HG02970 (cell line): ENCODE results near the gene CMIP.

Source experiments
- ATAC-seq: cut with Tn5 transposase; IDR thresholded peaks from one replicate; pipeline ENCODE4 v1.9.1; 2021; ENCODE audit warnings: mild to moderate bottlenecking, moderate library complexity, moderate number of reproducible peaks; ENCODE audit not compliant: unreplicated experiment, low FRiP score

CMIP gene

DNA sequence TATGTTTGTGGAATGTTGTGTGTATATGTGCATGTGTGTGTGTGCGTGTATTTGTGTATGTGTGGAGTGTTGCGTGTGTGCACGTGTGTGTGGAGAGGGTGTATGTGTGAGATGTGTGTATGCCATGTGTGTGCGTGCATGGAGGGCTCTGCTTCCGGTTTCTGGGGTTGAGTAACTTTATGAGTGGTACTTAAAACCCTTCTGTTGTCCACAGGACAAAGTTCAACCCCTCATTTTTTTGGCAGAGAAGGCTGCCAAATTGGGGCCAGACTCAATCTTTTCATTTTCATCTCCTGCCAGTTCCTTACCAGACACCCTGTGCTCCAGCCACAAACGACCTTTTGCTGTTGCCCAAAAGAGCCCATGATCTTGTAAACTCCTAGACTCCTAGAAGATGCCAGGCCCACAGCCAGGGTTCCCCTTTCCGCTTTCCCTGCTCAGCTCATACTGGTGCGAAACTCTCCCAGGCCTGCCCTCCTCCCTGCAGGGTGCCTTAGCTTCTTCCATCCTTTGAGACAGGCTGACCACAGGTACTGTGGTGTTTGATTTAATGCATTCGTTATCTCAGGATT is 100.2 kb downstream of the CMIP start:
- ATAC-seq = no peak

DNA sequence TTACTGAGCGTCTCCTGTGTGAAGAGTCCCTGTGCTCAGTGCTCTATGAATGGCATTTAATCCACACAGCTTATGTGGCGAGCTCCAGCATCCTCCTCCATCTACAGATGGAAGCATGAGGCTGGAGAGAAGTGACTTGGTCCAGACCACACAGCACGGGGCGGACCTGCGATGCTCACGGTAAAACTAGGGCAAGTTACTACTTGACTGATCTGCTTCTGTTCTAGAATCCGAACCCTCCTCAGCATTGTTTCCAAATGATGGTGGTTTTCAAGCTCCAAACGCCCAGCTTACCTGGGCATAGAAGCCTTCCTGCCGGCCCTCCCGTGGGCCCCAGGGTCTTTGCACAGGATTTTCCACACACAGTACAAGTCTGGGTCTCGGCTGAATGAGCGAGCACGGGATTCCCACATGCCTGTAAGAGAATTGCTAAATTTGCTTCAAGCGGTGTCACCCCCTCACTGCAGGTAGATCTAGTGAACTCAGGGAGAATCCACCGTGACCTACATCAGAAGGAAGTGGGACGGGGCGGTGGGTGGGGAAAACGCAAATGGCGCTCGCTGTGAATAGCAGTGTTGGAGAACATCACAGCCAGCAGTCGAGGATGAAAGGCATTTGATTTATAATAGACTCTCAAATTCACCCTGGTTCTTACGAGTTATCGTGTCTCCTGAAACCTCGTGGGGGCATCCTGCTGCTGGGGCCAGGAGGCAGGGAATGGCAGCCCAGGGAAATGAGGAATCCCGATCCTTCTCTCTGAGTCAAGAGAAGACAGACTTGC is 101.1 kb downstream of the CMIP start:
- ATAC-seq = no peak

DNA sequence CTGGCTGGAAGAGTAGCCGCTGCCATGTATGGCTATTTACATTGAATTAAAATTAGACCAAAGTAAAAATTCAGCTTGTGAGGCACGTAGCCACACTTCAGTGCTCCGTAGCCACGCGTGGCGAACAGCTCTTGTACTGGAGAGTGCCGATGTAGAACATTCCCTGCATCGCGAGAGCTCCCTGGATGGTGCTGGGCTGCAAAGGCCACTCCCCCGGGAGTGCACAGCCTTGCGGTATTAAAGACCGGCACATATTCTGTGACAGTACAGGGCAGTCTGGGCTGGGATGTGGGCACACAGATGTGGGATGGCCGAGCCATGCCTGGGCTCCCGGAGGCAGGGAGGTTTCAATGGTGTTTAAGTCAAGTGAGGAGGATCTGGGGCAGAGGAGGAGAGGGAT is 102.2 kb downstream of the CMIP start:
- ATAC-seq = no peak

DNA sequence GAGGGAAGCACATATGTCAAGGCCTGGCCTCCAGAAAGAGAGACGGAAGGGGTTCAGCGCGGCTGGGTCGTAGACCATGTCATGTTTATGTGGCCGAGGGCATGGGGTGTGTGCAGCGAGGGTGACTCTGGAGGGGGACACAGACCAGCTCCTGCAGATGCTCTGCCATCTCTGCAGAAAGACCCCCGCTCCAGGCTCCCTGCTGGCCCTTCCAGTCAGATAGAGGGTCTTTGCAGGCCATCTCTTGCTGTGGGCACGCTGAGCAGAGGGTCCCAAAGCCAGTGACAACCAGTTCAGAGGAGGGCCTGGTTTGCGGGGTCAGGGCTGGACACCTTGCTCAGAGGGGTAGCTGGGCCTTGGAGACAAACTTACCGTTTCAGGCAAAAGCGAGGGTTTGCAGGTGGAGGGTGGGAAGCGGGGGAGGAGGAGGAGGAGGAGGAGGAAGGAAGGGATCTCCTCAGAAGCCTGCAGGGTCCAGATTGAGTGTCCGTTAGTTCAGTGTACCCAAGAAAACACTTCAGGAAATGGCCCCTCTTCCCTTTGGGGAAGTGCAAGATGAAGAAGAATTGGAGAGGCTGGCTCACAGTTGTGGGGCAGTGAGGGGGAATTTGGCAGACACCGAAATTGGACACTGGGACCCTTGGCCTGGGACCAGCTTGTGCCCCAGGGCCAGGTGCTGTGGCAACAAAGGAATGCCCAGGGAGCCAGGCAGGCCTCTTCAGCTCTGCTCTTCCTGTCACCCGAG is 102.8 kb downstream of the CMIP start:
- ATAC-seq = no peak

DNA sequence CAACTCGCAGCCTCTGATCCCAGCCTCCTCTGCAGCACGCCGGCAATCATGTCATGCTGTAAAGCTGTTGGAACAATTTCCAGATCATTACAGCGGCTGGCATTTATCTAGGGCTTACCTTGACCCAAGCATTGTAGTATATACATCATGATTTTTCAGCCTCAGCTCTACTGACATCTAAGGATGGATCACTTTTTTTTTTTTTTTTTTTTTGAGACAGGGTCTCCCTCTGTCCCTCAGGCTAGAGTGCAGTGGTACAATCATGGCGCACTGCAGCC is 103.3 kb downstream of the CMIP start:
- ATAC-seq = no peak

DNA sequence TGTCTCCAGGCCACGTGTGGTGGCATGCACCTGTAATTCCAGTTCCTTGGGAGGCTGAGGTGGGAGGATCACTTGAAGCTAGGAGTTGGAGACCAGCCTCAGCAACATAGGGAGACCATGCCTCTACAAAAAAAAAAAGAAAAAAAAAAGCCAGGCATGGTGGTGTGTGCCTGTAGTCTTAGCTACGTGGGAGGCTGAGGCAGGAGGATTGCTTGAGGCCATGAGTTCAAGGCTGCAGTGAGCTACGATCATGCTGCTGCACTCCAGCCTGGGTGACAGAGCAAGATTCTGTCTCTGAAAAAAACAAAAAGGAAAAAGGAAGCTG is 103.9 kb downstream of the CMIP start:
- no peak for ATAC-seq

DNA sequence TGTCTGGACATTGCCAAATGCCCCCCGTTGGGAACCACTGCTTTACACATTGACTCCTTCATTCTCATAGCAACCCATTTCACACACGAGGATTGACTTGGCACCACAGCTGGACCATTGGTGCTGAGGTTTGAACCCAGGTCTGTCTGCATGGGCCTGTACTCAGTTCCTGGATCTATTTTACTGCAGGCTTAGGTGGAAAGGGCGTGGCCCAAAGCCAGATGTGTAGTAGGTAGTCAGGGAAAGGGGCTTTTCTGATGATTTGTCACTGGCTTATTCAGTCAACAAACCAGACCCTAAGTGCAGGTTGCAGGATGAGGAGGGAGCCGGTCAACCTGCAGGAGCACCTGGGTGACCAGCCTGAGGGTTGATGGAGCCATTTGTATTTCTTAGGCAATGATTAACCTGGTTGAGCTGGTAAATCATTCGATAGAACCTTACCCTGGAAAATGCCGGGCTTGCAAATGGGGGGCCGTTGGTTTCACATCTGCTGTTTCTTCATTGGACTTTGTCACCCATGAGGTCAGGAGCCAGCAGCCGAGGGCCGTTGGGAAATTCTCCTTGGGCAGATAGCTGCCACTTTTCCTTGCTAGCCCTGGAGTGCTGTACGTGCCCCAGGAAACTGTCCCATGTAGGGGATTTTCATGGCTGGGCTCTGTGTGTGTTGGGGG is 104.4 kb downstream of the CMIP start:
- no peak for ATAC-seq

DNA sequence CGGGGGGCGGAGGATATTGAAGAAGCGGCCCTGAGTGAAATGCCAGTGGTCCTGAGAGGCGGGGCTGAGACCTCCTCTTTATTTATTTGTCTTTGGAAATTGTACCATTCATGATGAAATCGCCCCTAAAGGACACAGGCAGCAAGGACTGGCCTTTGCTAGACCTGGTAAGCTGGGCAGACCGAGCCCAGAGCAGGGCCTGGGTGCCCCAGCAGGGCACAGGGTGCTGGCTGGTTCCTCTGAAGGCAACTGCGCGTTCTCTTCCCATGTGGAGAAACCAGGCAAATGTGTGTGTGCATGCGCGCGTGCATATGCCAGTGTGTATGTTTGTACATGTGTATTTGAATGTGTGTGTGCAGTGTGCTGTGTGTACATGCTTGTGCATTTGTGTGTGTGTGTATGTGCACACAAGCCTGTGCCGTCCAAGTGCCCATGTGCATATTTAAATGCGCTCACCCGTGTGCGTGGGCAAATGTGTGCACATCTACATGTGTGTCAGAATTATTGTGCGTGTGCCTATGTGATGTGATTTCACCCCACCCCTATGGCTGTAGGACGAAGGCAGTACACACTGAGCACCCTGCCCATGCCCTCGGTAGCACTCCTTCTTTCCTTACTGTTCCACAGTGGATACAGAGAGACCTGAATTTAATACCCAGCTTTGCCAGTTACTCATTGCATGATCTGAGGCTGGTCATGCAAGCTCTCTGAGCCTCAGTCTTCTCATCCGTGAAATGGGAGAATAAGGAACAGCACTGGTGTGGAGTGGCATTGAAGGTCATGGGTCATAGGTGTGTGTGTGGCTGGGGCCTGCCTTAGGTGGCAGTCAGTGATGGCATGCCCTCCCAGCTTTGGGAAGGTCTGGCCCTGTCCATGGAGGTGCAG is 105.2 kb downstream of the CMIP start:
- no peak for ATAC-seq

DNA sequence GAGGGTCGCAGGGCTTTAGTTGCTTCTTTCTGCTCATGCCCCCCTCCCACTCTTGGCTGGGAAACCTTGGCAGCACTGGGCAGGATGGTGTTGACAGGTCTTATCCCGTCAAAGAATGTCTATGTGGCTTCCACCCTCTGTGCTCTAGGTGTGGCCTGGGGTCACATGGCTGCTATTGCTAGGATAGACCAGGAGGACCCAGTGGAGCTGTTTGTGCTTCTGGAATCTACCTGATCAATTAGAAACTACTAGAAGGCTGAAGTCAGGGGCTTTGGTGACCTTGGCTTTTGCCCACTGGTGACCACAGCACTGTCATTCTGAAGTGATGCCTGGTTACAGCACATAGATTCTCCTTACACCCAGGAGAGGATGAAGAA is 105.8 kb downstream of the CMIP start:
- no peak for ATAC-seq

DNA sequence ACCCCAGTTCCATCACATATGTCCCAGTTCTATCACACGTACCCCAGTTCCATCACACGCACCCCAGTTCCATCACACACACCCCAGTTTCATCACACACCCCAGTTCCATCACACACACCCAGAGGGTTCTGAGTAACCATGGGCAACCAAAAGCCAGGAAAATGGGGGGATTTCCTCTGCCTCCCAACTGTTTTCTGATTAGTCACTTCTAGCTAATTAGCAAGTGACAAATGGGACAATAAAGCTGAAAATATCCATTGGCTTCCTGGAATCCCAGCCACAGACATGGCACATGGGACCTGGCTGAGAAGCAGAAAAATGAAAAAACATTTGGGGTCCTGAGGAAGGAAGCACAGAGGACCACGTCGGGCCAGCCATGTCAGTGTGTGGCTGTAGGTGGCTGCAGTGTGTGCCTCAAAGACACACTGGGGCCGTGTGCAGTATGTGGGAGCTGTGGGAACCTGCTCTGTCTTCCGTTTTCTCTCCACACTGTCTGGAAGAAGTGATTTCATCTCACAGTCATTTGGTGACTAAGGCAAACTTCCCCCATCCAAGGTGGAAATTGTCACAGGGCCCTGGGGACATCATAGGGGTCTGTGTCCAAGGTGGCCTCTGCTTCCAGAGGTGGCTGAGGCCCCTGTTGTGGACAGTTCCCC is 106.7 kb downstream of the CMIP start:
- ATAC-seq = no peak

DNA sequence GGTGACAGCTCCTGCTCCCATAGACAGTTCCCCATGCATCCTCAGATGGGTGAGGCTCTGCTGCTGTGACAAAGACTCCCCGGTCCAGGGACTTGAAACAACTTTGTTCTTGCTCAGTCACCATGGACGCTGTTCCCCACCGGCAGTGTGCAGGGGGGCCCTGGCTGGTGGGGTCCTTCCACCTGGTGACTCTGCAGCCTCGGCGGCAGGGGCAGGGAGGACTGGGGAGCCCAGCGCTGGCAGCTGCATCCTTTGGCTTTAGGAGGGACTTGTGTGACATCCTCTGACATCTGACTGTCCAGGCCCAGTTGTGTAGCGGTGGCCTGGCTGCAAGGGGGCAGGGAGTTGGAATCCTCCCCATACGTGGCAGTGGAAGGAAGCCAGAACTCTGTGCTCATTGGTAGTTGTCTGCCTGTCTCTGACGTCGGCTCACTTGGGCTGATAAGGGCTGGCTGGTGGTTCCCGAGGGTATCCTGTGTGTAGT is 107.3 kb downstream of the CMIP start:
- ATAC-seq = no peak

DNA sequence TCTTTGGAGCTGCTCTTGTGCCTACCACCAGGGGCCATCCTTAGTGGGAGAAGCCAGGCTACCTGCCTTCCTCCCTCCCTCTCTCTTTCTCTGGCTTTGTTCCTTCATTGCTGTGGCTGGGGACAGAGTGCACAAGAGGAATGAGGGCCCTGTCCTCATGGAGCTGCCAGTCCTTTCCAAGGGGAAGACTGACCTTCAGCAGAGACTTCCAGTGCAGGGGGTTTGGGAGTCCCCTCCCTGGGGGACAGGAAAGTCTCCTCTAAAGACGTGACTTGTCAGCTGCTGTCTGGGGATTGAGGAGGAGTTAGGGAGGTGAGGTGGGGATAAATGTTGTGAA is 108.1 kb downstream of the CMIP start:
- ATAC-seq = no peak

DNA sequence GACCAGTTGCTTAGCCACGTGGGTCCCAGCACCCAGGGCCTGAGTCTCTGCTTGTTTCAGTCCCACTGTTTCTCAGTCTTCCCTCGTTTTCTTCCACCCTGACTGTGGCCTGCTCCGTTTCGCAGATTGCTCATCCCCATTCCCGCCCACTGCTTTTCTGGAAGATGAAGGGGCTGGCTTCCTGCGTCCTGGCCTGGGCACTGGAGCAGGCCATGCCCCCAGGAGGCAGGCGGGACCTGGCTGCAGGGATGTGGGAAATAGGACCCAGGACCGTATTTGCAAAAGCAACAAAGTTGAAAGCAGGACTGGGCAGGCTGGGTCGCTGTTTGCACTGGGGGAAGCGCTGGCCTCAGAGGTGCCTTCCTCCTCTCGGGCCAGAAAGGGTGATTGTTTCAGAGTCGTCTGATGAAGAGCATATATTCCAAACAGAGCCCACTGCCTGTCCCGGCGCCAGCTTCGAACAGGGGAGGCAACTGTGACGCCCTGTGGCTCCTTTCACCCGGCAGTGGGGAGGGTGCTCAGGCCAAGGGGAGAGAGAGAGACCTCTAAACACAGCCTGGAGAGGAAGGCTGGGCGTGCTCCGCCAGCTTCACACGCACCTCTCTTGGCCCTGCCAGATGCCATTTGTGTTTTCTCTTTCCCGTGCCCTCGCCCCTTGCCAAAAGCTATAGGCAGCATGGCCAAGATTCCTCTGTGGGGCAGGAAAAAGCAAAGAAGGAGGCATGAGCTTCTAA is 108.6 kb downstream of the CMIP start:
- no peak for ATAC-seq

DNA sequence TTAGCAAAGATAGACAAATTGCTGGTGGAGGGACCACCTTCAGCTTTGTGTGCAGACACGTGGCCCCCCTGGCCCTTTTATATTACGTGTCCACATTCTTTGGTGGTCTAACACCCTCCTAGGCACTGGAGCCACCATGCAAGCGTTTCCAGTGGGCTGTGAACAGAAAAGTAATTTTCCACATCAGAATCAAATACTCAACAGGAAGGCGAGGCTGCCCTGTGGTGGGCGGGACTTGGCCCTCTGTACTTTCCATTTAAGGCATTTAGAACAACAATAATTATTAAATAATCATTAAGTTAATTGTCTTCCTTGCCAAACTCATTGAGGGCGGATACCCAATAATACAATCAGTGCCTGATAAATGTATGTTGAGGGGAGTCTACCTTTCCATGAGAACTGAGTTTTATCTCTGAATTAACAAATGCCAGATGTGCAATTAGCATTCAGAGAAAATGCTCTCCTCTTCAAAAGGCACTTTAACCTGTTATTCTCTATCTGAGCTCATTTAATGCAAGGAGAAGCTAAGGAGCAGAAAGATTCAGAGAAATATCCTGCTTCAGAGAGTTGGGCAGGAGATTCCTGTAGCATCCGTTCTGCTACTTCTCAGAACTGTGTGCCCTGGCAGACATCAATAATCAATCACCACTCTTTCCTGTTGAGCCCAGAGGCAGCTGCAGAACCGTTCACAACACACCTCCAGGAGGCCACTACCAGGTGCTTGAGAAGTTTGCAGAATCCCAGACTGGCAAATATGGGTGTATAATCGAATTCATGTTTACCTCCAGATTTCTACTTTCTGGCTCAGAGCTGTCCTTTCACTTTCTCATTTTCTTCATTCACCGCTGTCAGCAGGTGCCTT is 109.4 kb downstream of the CMIP start:
- no peak for ATAC-seq

DNA sequence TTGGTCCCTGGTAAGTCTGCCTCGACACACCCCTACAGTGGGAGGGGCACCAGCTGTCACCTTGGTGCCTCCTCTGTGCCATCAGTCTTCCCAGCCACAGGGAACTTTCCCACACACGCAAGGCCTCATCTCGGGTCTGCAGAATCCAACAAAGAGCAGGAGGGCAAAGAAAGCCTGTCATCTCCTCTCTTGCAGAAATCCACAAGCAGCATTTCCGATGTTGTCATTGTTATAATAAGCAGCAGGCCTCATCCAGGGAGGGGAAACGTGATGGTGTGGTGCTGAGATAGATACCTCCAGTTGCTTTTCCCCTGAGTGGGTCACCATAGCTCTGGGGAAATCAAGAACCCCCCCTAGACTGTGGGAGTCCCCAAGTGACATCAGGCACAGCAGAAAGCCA is 110.4 kb downstream of the CMIP start:
- ATAC-seq = no peak

DNA sequence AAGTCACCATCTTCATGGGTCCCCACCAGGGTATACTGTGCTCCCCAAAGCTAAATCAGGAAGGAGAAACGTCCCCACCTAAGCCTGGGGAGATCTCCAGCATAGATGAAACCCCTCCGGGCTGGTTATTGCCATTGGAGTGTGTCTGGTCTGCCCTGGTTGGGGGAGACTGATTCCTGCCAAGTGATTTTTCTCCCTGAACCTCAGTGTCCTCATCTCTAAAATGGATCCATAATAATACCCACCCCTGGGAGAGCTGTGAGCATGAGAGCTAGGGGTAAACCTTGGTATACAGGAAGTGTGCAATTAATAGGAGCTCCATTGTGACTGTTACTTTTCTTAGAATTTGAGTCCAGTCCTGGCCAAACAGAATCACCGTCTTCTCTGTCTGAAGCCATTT is 111.1 kb downstream of the CMIP start:
- ATAC-seq = no peak

DNA sequence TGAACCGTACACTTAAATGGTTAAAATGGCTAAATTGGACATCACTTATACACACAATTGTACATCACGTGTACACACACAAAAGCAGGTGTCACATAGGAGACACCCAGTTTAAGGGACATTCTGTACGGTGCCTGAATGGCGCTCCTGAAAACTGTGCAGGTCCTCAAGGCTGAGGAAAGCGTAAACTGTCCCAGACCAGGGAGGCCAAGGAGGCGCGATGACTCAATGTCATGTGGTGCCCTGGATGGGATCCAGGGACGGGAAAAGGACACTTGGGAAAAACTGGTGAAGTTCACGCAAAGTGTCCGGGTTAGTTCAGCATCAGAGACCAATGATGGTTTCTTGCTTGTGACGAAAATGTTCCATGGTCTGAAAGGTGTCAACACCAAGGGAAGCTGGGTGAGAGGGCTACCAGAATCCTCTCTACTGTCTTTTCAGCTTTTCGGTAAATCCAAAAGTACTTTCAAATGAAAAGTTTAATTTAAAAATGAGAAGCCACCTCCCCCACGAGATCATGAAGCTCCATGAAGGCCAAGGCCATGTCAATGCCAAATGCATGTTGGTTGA is 112.2 kb downstream of the CMIP start:
- ATAC-seq = no peak

DNA sequence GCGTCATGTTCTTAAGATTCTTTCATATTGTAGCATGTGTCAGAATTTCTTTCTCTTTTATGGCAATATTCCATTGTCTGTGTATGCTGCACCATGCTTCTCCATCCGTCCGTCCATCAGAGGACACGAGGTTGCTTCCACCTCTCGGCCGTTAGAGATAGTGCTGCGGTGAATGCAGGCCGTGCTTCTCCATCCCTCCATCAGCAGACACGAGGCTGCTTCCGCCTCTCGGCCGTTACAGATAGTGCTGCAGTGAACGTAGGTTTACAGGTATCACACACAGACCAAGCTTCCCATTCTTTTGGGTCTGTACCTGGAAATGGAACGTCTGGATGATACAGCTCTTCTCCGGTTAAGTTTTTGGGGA is 113.5 kb downstream of the CMIP start:
- ATAC-seq = no peak
